Activated CD4-positive, alpha-beta T cell treated with anti-CD3 and anti-CD28 coated beads, Interleukin-10, Interleukin-2, amounts not matched to agents 100 ng/mL and 50 ng/mL, durations not matched to agents 16 hours and 8 hours (primary cell): ENCODE measurements around the gene ONECUT3.
"Not testable (repeated sequence)": the region's sequence is repeated elsewhere in the genome, so short reads cannot be mapped to it uniquely, and the experiment has no call there.

ENCODE experiments used
- DNase-seq: peaks from one replicate; pipeline ENCODE4 v3.0.0-alpha.2; 2020

Gene ONECUT3

GRCh38 chr19:1756705-1757465 lies 3.6 kb downstream of the ONECUT3 start:
- no peak for DNase-seq

DNA sequence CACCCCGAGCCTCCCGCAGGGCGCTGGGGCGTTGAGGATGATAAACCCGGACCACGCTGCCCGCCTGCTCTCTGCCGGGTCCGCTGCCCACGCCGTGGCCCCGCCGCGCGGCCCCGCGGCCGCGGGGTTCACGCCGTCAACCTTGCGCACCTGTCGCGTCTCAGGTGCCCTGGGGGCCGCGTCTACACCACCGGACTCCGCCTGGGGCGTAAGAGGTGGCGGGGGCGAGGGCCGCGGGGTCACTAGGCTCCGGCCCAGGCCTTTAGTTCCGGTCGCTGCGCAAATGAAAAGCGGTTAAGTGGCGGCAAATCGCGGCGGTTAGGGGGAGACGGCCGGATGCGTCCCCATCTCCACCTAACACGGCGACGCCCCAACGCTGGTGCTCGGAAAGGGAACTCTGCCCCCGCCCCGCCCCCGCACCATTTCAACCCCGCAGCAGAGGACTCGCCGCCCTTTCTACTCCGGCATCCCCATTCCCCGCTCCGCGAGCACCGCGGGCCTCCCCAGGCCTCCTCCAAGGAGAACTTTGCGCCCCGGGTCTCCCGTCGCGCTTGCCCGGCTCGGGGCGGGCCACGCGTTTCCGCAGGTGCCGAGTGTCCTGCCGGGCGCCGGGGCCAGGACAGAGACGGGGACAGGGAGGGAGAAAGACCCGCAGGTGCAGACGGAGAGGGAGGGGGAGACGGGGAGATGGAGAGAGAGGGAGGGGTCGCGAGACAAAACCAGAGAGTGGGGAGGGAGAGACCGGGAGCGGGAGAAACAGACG lies 4.3 kb downstream of the ONECUT3 start:
- no peak for DNase-seq

DNA sequence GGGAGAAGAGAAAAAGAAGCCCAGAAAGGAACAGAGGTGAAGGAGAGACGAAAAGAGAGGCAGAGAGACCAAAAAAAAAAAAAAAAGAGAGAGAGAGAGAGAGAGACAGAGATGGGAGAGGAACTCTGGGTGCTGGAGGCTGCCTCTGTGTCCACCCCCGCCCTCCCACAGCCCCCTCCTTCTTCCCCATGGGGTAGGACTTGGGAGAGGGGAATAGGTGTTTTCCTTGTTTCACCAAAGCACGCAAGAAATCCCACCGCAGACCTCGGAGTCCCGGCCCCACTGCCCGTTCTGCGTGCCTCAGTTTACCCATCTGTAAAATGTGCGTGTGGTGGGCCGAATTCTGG lies 4.9 kb downstream of the ONECUT3 start:
- no peak for DNase-seq

DNA sequence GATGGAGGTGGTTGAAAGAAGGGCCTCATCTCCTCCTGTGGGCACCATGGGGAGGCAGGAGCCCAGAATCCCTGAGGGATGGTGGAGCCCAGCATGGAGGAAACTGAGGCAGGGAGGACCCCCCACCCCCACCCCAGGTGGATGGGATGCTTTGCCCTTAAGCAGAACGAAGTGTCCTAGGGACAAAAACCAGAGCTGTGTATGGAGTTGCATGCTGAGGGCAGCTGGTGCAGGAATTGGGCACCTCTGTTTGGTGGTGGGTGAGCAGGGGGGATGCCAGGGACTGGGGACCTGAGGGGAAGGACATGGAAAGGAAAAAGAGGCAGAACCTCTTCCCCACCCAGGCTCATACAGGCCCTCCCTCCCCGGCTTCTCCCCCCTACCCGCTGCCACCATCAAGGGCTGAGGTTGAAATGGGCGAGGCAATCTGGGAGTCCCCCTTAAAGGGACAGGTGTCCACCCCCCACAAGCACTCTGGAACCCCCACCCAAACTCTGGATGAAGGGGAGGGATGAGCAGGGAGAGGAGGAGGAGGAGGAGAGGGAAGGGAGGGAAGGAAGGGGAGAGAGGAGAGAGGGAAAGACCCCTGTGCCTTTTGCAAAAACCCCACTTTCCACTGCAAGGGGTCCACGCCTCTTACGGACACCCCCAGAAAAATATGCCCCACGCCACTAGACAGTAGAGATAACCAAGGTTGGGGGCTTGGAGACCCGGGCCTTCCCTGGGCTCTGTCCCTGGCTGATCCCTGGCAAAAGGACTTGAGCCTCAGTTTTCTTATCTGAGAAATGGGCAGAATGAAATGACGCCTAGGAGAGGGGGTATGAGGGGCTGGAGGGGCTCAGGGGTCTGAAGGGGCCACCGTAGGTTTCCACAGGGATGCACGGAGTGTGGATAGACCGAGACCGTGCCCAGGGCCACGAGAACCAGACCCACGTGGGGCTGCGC lies 5.9 kb downstream of the ONECUT3 start:
- DNase-seq: no peak

DNA sequence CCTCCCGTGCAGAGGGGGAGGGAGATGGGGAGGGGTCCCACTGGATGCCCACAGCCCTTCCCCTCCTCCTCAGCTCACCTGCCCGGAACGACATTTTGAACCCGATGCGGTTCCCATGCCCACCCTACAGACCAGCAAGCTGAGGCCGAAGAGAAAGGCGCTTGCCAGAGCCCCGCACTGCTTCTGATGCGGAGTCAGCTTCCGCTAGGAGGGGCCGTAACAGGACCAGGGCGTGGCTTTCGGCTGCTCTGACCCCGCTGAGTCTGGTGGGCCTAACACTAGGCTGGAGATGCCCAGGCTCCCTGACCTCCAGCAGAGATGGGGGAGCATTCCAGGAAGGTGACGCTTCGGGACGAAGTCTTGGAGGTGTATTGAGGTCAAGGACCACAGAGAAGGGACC lies 6.7 kb downstream of the ONECUT3 start:
- no peak for DNase-seq

DNA sequence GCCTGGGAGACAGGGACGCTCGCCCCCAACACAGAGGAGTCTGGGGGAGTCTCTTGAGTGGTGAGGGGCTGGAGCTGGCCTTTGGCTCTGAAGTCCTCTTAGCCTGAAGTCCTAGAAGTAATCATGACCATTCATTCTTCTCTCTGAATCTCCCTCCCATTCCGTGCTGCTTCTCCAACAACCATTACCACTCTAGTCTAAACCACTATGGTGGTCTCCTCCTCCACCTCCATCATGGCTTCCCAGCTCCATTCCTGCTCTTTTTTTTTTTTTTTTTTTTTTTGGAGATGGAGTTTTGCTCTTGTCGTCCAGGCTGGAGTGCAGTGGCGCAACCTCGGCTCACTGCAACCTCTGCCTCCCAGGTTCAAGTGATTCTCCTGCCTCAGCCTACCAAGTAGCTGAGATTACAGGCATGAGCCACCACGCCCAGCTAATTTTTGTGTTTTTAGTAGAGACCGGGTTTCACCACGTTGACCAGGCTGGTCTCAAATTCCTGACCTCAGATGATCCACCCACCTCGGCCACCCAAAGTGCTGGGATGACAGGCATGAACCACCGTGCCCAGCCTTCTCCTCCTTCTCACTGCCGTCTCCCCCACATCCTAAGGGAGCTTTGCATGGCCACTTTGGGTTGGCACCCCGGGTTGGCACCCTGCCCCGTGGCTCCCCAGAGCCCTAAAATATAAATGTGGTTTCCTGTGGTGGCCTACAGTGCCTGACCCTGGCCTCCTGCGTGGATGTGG lies 7.7 kb downstream of the ONECUT3 start:
- not testable (repeated sequence) for DNase-seq

DNA sequence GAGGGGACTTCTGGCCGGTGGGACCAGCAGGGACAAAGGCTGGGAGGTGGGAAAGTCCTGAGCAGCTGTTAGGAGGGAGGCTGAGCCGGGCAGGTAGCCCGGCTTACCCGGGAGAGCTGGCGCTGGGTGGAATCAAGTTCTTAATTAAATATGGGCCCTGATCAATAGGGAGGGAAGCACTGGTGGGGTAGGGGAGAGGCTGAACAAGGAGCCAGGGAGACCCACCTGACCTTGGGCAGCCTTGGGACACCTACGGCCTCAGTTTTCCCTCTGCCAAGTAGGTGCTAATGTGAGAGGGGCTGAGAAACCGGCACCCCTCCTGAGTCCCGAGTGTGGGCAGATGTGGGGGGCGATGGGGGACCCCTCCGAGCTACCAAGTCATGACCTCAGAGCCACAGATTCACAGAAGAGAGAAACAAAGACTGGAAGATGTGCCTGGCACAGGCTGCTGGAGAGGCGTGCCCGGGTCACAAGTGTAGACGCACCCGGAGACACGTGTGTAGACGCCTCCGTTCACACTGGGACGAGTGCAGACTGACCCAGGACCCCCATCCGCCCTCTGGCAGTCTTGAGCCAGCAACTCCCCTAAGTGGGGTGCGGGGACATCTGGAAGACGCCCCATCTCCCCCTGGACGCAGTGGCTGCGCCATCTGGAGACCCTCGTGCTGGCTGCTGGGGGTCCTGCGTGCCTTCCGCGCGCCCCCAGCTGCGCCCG lies 8.4 kb downstream of the ONECUT3 start:
- no peak for DNase-seq

DNA sequence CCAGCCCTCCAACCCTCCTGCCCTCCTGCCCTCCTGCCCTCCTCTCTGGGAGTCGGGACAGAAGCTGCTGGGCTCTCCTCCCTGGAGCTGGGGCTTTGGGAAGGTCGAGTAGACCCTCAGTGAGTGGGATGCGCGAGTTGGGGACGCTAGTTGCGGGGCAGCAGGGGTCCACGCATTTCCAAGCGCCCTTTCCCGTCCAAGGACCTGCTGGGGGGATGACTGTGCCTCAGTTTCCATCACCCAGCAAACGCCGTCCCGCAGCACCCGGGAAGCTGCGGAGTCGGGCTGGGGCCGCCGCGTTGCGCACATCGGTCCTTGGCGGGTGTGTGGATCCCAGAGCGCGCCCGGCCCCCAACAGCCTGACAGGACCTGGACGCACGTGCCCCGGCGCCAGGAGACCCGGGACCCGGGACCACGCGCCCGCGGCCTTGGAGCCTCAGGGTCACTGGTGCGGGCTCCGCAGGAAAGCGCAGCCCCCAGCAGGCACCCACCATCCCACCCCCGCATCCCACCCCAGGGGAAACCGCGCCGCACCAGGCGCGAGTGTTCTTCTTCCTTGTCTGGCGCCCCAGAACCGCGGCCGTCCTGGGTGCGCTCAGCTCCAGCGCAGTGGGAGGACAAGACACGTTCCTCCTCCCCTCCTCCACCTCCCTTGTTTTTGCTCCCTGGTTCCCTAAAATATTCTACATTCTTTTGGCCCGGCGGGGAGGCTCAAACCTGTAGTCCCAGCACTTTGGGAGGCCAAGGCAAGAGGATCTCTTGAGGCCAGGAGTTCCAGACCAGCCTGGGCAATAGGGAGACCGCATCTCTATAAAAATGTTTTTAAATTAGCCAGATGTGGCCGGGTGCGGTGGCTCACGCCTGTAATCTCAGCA lies 9.2 kb downstream of the ONECUT3 start:
- DNase-seq: no peak

GRCh38 chr19:1763648-1764639 lies 10.6 kb downstream of the ONECUT3 start:
- DNase-seq: no peak

- DNase-seq: no peak
Observed at GRCh38 chr19:1764729-1765128, 11.4 kb downstream of the ONECUT3 start.

DNA sequence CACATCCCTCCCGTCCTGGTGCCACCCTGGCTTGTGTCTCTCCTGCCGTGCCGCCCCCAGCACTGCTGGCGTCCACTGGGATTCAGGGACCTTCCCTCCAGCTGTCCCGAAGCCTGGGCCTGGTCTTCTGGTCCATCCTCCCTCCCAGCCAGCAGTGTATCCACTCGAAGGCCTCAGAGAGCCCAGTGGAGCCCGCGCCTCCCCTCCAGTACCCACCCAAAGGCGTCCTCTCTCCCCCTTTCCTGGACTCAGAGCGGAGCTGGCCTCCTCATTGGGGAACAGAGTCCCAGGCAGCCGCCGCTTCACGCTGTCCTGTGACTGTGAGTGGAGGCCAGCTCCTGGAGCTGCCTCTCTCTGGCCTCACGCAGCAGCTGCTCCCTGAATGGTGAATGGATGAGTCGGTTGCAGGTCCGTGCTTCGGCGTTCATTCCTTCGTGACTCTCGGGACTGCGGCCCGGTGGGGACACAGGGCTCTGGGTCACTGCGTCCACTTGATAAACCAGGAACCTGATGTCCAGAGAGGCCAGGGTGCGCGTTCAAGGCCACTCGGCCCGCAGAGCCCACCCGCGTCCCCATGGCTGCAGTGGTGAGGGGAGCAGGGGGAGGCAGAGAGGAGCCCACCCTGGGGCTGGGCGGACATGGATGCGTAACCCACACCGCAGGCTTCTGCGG lies 12.1 kb downstream of the ONECUT3 start:
- DNase-seq: no peak

DNA sequence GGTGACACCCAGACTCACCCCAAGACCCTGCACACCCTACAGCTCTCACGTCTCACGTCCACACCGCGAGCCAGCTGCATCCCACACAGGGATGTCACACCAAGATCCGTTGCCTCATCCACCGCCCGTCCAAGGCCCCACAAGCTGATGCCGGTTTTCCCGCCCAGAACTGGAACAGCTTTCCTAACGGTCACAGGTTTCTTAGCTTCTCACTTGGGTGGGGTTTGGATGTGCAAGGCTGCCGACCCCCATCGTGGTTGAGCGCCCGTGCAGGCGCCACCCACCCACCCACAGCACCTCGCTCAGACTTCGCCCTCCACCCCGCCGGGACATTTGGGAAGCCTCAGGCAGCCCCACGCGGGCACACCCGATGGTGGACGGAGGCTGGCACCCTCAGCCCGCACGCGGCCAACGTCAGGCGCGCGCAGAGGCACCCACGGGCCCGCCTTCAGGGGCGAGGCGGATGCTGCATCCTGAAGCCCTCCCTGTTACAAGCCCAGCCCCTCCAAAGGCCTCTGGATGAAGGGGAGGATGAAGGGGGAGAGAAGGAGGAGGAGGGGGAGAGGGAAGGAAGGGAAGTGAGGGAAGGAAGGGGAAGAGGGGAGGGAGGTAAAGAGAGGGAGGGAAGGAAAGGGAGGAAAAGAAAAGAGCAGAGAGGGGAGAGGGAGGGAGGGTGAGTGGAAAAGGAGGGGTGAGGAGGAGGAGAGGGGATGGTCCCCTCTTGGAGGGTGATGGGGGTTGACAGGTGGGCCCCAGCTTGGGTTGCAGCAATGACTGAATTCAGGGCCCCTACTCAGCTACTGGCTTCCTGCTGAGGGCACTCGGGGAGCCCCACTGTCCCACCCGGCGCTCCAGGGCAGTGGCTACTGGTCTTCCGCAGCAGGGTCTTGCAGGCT lies 12.8 kb downstream of the ONECUT3 start:
- no peak for DNase-seq

DNA sequence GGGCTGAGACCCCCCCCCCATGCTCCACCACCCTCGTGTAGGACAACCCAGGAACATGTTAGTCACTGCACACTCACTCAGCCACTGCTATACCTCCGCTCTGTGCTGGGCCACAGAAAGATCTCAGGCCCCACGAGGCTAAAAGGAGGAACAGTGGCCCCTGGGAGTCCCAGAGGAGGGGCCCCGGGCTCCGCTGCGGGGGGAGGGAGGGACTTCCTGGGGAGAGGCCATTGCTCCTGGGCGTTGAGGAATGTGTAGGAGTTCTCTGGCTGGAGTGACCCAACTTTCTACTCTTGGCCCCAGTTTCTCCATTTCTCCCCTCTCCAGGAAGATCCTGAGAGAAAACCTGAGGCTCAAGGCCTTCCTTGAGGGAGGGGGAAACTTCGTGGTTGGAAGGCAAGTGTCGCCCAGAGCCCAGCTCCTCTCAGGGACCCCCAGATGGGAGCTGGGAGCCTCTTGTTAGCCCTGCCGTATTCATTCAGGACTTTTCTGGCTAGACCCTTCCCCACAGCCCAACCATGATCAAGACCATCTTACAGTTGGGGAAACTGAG lies 13.6 kb downstream of the ONECUT3 start:
- no peak for DNase-seq

DNA sequence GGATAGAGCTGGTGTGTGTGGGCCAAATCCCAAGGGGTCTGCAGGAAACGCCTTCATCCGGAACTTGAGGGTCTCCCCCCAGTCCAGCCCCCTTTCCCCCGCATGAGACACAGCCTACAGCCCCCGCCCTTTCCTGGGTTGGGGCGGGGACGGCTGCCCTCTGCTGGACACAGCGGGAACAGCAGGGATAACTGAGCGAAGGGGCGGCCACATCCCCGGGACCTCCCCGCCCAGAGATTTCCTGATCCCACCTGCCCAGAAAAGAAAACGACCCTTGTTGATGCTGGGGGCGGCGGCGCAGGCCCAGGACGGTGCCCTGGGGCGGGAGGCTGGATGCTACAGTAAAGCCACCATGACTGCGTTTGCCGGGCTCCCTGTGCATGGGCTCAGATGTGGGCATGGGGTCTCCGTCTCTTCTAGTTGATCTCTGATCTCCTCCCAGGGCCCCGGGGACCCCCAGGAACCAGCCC lies 14.2 kb downstream of the ONECUT3 start:
- DNase-seq: peak; percentile 53

DNA sequence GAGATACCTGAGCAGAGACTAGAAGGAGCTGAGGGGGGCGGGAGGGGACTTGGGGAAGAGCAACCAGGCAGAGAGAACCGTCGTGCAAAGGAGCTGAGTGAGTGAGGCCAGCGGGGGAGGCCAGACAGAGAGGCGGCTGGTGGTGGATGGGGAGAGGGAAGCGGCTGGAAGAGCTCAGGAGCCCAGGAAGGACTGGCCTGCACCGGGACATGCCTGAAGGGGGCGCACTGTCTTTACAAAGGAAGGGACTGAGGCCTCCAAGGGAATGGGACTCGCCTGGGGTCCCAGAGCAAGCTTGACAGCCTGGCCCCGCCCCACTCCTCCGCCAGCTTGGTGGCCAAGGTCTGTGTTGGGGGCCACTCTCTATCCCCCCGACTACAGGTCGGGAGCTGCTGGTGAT lies 14.9 kb downstream of the ONECUT3 start:
- no peak for DNase-seq

DNA sequence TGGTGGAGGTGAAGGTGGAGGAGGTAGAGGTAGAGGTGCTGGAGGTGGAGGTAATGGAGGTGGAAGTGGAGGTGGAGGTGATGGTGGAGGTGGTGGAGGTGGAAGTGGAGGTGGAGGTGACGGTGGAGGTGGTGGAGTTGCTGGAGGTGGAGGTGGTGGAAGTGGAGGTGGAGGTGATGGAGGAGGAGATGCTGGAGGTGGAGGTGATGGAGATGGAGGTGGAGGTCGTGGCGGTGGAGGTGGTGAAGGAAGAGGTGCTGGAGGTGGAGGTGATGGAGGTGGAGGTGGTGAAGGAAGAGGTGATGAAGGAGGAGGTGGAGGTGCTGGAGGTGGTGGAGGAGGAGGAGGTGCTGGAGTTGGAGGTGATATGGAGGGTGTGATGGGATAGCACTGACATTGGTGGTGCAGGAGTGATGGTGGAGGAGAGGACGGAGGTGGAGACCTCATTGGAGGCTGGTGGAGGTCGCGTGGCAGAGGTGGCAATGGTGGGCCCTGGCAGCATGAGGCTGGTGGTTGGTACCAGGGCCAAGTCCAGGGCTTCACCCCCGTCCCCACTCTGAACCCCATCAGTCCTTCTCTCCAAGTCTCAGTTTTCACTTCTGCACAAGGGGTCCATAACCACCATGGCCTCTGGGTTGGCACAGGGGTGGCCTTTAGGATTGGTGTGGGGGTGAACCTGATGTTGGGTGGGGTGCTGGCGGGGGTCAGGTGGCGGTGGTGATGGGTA lies 15.8 kb downstream of the ONECUT3 start:
- no peak for DNase-seq

GRCh38 chr19:1769645-1769985 lies 16.3 kb downstream of the ONECUT3 start:
- no peak for DNase-seq
